Mesendoderm (in vitro differentiated cells): ENCODE results near the gene TJAP1. TPM values are rescaled to one million over a fixed set of nuclear protein-coding genes. Genes with fewer than 3 reads are reported as not detected.

Source experiments
- DNase-seq: peaks from one replicate; pipeline ENCODE4 v3.0.0; 2013
- H2AK5ac ChIP-seq: 2 replicates; pipeline ENCODE4 v1.6.1; 2013; ENCODE audit warnings: low read length, inconsistent platforms
- H2BK120ac ChIP-seq: 2 replicates; pipeline ENCODE4 v1.6.1; 2013; ENCODE audit warnings: low read depth, mild to moderate bottlenecking, low read length, moderate library complexity, mixed read lengths
- H2BK15ac ChIP-seq: replicated peaks from 2 replicates; pipeline ENCODE4 v1.6.1; 2013; ENCODE audit warnings: low read depth, mild to moderate bottlenecking, moderate library complexity
- H2BK5ac ChIP-seq: 2 replicates; pipeline ENCODE4 v1.6.1; 2013; ENCODE audit warnings: low read length, inconsistent platforms
- H3K18ac ChIP-seq: 2 replicates; pipeline ENCODE4 v1.6.1; 2013; ENCODE audit warnings: mild to moderate bottlenecking, low read length, mixed read lengths
- H3K23ac ChIP-seq: one replicate; pipeline ENCODE4 v1.6.1; 2013; ENCODE audit warnings: low read length
- H3K27ac ChIP-seq: 2 replicates; pipeline ENCODE4 v1.5.1; 2013; ENCODE audit warnings: low read depth, mild to moderate bottlenecking, inconsistent platforms, low read length, moderate library complexity
- H3K27me3 ChIP-seq: 2 replicates; pipeline ENCODE4 v1.6.1; 2013; ENCODE audit warnings: low read length, control low read depth, mild to moderate bottlenecking, inconsistent platforms; ENCODE audit not compliant: insufficient read depth, poor library complexity
- H3K36me3 ChIP-seq: 2 replicates; pipeline ENCODE4 v1.6.1; 2013; ENCODE audit warnings: low read length, inconsistent platforms; ENCODE audit not compliant: control insufficient read depth, insufficient read depth
- H3K4ac ChIP-seq: one replicate; pipeline ENCODE4 v1.6.1; 2013; ENCODE audit warnings: low read depth, mild to moderate bottlenecking, low read length, moderate library complexity
- H3K4me1 ChIP-seq: 2 replicates; pipeline ENCODE4 v1.6.1; 2013; ENCODE audit warnings: low read depth, low read length, inconsistent platforms; ENCODE audit not compliant: control insufficient read depth
- H3K4me2 ChIP-seq: 2 replicates; pipeline ENCODE4 v1.6.1; 2013; ENCODE audit warnings: low read length
- H3K4me3 ChIP-seq: 2 replicates; pipeline ENCODE4 v1.5.1; 2013; ENCODE audit warnings: mild to moderate bottlenecking, low read length
- H3K56ac ChIP-seq: one replicate; pipeline ENCODE4 v1.6.1; 2013; ENCODE audit warnings: low read length
- H3K79me1 ChIP-seq: 2 replicates; pipeline ENCODE4 v1.6.1; 2013; ENCODE audit warnings: low read length, inconsistent platforms
- H3K79me2 ChIP-seq: 2 replicates; pipeline ENCODE4 v1.6.1; 2013; ENCODE audit warnings: mild to moderate bottlenecking, low read length; ENCODE audit not compliant: control insufficient read depth, insufficient read depth
- H3K9ac ChIP-seq: 2 replicates; pipeline ENCODE4 v1.6.1; 2013; ENCODE audit warnings: low read length, inconsistent platforms
- H4K5ac ChIP-seq: one replicate; pipeline ENCODE4 v1.6.1; 2013; ENCODE audit warnings: low read length
- H4K8ac ChIP-seq: one replicate; pipeline ENCODE4 v1.6.1; 2013; ENCODE audit warnings: low read depth, mild to moderate bottlenecking, control low read depth, low read length, moderate library complexity
- WGBS: extraction: QIAGEN DNeasy Blood & Tissue Kit; methylation state at CpG from one replicate; pipeline ENCODE4 v1.1.7; 2013; ENCODE audit warnings: low lambda C conversion rate, missing lambda C conversion rate; ENCODE audit not compliant: insufficient coverage; ENCODE audit errors: extremely low coverage; 5-methylcytosine and 5-hydroxymethylcytosine counted together
- small RNA-seq: library from polyadenylated mRNA; stranded (forward); fragments of <200 nt; extraction: miRNeasy Mini kit (QIAGEN cat#:217004); gene quantifications from one replicate; pipeline ENCODE3, GENCODE V24; 2013; ENCODE audit not compliant: insufficient read depth

The TJAP1 gene

GRCh38 chr6:43540507-43540906, 63.1 kb downstream of the TJAP1 start:
- Histone ChIP-seq H3K27ac (no peak overlapping the region), H3K79me1 (no peaks in the 10 kb centered on the region), H3K4me3 (no peak overlapping the region), H3K56ac (no peak overlapping the region), H3K36me3 (peaks cover 6% of the 10 kb centered on the region), H2BK5ac (no peak overlapping the region), H3K18ac (no peak overlapping the region), H3K27me3 (no peaks in the 10 kb centered on the region), H3K4me1 (no peaks in the 10 kb centered on the region), H3K23ac (no peak overlapping the region), H2AK5ac (no peak overlapping the region), H2BK15ac (no peak overlapping the region), H2BK120ac (no peak overlapping the region), H3K79me2 (no peaks in the 10 kb centered on the region), H3K9ac (no peak overlapping the region), H3K4ac (no peak overlapping the region), H4K8ac (no peak overlapping the region), H4K5ac (no peak overlapping the region), H3K4me2 (no peak overlapping the region)
- no peak for DNase-seq
- WGBS = no CpG with 5 or more reads among the region's 5 CpGs

DNA sequence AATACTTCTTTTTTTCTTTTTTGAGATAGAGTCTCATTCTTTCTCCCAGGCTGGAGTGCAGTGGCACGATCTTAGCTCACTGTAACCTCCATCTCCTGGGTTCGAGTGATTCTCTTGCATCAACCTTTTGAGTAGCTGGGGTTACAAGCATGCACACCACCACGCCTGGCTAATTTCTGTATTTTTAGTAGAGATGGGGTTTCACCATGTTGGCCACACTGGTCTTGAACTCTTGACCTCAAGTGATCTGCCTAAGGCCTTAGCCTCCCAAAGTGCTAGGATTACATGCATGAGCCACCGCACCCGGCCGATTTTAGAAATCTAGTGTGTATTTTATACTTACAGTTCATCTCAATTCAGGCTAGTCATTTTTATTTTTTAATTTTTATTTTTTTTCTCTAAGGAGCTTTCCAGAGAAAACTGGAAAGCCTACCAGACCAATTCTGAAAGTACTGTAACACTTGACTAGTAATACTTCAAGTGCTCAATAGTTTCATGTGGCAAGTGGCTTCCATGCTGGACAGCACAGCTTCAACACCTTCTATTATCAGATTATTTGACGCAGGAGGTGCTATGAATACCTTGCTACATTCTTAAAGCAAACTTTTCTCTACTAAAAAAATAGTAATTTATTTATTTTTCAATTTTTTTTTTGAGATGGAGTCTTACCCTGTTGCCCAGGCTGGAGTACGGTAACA, 64.6 kb downstream of the TJAP1 start:
- Histone ChIP-seq H3K27ac (no peak overlapping the region), H2BK15ac (no peak overlapping the region), H3K27me3 (no peaks in the 10 kb centered on the region), H3K18ac (no peak overlapping the region), H3K23ac (no peak overlapping the region), H2BK120ac (no peak overlapping the region), H3K9ac (no peak overlapping the region), H3K4ac (no peak overlapping the region), H3K79me2 (no peaks in the 10 kb centered on the region), H3K4me3 (no peak overlapping the region), H3K56ac (no peak overlapping the region), H3K4me2 (no peak overlapping the region), H2AK5ac (no peak overlapping the region), H3K79me1 (no peaks in the 10 kb centered on the region), H4K5ac (no peak overlapping the region), H4K8ac (no peak overlapping the region), H3K4me1 (no peaks in the 10 kb centered on the region), H2BK5ac (no peak overlapping the region), H3K36me3 (peaks cover 12% of the 10 kb centered on the region)
- DNase-seq = no peak
- no CpG with 5 or more reads among the region's 8 CpGs for WGBS

DNA sequence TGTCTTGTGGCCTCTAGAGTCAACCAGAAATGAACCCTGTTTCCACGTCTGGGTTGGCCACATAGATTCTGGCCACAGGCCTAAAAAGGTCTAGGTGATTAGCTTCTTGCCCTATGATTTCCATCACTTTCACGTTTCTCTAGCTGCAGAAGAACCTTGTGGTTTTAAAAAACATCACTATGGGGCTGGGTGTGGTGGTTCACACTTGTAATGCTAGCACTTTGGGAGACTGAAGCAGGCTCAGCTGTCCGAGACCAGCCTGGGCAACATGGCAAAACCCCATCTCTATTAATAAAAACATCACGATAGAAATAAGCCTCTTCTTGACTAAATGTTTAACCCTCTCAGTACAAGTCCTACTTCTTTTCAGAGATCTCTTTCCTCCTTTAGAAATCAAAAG, 67.1 kb downstream of the TJAP1 start:
- Histone ChIP-seq H3K56ac (no peak overlapping the region), H3K4me2 (no peak overlapping the region), H3K27ac (no peak overlapping the region), H4K8ac (no peak overlapping the region), H3K79me1 (no peaks in the 10 kb centered on the region), H3K4me3 (no peak overlapping the region), H2BK15ac (no peak overlapping the region), H3K4ac (no peak overlapping the region), H3K4me1 (no peaks in the 10 kb centered on the region), H4K5ac (no peak overlapping the region), H3K79me2 (no peaks in the 10 kb centered on the region), H3K9ac (no peak overlapping the region), H3K27me3 (no peaks in the 10 kb centered on the region), H3K18ac (no peak overlapping the region), H3K36me3 (peaks cover 18% of the 10 kb centered on the region), H2BK120ac (no peak overlapping the region), H2AK5ac (no peak overlapping the region), H3K23ac (no peak overlapping the region), H2BK5ac (no peak overlapping the region)
- DNase-seq = no peak
- no CpG with 5 or more reads among the region's 4 CpGs for WGBS

DNA sequence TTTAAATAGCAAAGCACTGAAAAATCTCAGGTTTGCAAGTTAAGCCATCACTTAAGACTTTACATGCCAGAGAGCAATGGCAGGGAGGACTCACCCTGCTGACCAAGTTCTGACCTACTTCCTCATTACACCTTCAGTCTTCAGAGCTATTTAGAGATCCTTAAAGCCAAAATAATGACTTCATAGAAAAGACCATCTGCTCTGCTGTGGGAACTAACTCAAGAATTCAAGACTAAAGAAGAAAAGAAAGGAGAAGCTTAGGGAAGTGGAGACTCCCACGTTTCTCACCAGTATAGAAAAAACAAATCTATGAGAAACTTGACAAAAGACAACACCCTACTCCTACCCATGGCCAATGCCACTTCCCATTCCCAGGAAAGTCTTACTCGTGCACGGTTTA, 69.9 kb downstream of the TJAP1 start:
- Histone ChIP-seq H3K4me2 (no peak overlapping the region), H3K9ac (no peak overlapping the region), H2BK15ac (no peak overlapping the region), H3K4ac (no peak overlapping the region), H3K4me3 (no peak overlapping the region), H2AK5ac (no peak overlapping the region), H3K56ac (no peak overlapping the region), H3K36me3 (peaks cover 21% of the 10 kb centered on the region), H2BK120ac (no peak overlapping the region), H3K23ac (no peak overlapping the region), H3K18ac (no peak overlapping the region), H4K8ac (no peak overlapping the region), H3K4me1 (no peaks in the 10 kb centered on the region), H3K27me3 (no peaks in the 10 kb centered on the region), H3K79me1 (no peaks in the 10 kb centered on the region), H3K27ac (no peak overlapping the region), H2BK5ac (no peak overlapping the region), H4K5ac (no peak overlapping the region), H3K79me2 (no peaks in the 10 kb centered on the region)
- WGBS = no CpG with 5 or more reads among the region's 3 CpGs
- no peak for DNase-seq

Small RNA genes within 50 kb of the gene (small RNA-seq; reads per million reads assigned to genes)
- not detected for gene MIR6780B
- gene RF00426 = not detected
- gene RNU6-1113P = not detected
